ENCODE data around the gene TSPOAP1.

The TSPOAP1 gene, protein sequence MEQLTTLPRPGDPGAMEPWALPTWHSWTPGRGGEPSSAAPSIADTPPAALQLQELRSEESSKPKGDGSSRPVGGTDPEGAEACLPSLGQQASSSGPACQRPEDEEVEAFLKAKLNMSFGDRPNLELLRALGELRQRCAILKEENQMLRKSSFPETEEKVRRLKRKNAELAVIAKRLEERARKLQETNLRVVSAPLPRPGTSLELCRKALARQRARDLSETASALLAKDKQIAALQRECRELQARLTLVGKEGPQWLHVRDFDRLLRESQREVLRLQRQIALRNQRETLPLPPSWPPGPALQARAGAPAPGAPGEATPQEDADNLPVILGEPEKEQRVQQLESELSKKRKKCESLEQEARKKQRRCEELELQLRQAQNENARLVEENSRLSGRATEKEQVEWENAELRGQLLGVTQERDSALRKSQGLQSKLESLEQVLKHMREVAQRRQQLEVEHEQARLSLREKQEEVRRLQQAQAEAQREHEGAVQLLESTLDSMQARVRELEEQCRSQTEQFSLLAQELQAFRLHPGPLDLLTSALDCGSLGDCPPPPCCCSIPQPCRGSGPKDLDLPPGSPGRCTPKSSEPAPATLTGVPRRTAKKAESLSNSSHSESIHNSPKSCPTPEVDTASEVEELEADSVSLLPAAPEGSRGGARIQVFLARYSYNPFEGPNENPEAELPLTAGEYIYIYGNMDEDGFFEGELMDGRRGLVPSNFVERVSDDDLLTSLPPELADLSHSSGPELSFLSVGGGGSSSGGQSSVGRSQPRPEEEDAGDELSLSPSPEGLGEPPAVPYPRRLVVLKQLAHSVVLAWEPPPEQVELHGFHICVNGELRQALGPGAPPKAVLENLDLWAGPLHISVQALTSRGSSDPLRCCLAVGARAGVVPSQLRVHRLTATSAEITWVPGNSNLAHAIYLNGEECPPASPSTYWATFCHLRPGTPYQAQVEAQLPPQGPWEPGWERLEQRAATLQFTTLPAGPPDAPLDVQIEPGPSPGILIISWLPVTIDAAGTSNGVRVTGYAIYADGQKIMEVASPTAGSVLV (N-terminal part only)

DNA sequence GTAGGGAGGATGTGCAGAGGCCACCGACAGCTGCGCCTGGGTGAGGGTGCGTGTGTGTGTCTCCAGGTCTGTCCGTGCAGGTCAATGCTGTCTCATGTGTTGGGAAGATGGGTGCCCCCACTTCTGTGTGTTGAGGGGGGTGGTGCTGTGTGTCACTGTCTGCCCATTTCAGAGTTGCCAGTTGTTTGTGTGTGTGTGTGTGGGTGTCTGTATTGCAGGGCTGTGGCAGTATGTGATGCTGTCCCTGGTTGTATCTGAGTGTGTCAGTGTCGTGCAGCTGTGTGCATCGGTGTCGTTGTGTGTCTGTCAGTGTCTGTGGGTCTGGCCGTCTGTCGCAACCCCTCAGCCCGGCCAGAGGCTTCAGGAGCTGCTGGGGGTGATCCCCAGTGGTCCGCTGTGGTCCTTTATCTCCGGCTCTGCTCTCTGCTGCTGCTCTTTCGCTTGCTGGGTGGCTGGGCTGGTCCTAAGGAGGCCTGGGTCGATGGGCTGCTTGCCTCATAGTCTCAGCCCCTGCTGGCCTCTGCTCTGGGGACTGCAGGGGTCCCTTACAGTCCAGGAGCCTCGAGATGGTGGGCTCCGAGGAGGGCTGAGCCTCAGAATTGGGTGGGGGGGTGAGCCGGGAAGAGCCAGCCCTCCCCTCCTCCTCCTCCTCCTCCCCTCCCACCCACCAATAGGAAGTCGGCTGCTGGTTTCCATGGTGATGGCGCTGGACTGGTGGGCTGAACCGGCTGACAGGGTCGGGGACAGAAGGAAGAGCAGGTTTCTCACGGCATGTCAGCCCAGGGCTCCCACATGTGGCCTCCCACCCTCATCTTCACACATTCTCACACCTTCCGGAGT lies at the start of gene TSPOAP1:
Gene TSPOAP1, minus strand, starts transcription at position 601 of the 840 bp plus-strand sequence. CDS start 875 bp downstream, outside the sequence.
- DNase-seq: peak; percentile 51

DNA sequence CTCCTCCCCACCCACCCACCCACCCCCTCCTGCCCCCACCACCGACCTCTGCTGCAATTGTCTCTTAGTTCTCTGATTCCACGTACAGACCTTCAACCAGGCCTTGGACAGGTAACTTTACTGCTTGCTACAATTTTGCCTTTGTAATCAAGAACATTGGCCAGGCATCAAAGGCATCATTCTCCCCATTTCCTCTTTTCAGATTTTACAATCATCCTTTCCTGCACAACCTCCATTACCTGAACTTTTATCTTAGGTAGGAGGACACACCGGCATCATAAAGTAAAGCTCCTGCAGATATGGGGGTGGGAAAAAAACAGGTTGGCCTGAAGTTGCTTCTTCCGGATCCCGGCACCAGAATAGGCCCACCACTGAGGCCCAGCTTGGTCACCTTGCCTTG lies 49.1 kb upstream of the TSPOAP1 start:
- DNase-seq: no peak

DNA sequence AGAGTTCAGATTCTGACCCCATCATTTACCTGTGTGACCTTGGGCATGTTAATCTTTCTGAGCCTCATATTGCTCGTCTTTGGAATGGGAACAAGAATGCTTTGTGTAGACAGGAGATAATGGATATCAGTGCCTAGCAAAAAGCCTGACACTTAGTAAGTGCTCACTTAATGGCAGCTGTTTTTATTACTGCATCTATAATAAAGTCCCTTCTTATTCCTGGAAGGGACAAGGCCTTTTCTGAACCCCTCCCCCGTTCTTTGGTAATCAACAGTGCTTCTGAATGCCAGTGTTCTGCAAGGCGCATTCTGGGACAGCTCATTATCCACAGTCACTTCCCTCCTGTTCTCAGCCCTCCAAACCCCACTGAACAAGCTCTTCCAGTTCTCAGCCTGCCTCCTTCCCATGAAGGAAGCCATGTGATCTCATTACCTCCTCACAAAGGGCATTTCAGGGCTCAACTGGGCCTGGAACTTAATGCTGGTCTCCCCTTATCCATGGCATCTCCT lies 48.6 kb upstream of the TSPOAP1 start:
- no peak for DNase-seq

DNA sequence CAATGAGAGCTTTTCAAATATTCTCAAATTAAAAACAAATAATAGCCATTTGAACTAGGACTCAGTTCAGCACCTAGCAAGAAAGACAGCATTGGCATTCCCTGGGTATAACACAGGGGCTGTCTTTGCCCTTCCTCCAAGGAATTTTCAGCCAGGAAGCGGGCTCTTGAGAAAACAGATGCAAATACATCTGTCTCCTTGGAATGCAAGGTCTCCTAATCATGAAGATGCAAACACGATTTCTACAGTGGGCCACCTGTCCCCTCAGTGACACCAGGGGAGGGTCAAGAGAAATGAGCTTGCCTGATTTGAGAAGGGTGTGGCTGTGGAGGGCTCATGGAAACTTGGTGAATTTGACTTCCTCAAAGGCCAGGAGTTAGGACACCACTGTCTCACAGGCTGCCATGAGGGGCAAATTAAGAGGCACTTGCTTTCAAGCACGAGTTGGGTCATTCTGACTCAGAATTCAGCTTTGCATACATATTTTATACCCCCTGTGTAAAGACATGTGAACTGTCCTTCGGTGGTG lies 47.9 kb upstream of the TSPOAP1 start:
- DNase-seq: no peak

DNA sequence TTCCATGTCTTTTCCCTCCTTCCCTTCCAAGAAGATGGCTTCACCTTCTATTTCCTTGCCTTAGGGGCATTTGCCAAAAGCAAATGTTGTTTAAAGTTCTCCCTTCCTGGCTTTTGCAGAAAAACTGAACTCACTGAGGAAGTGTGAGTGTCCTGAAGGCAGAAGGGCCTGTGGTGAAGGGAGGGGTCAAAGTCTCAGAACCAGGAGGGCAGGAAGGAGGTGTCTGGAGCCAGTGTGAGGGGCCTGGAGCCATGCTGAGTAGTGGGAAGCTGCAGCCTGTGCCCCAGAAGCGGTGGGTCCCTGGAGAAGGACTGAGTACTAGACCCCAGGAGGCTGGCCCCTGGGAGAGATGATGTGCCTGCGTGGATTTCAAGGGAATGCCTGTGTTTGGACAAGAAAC lies 47.2 kb upstream of the TSPOAP1 start:
- no peak for DNase-seq

DNA sequence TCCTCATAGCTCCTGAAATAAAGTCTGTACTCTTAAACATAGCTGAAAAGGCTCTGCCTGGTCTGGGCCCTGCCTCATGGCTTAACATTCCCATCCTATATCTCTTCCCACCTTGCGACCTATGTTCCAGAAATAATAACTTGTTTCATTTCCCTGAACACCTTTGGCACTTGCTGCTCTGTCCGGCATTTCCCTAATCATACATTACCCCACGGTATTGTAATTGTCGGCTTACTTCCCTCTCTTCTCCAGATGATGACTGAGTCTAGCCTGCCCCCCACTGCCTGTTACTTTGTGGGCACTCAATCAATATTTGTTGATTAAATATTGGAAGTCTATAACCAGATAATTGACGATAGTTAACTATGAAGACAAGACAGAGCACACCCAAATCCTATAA lies 46.7 kb upstream of the TSPOAP1 start:
- no peak for DNase-seq

DNA sequence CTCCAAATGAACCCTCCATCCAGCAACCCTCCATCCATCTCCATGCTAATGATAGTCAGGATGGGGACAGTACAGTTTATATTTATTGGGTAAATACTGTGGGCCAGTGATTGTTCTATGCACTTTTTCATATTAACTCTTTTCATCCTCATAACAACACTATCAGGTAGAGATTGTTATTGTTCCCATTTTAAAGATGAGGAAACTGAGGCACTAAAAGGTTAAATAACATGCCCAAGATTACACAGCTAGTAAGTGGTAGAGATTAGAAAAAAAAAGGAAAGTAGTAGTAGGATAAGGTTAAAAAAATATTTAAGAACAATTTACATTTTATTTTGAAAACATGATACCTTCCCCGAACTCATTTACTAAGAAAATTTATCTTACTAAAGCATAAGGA lies 45.3 kb upstream of the TSPOAP1 start:
- no peak for DNase-seq

DNA sequence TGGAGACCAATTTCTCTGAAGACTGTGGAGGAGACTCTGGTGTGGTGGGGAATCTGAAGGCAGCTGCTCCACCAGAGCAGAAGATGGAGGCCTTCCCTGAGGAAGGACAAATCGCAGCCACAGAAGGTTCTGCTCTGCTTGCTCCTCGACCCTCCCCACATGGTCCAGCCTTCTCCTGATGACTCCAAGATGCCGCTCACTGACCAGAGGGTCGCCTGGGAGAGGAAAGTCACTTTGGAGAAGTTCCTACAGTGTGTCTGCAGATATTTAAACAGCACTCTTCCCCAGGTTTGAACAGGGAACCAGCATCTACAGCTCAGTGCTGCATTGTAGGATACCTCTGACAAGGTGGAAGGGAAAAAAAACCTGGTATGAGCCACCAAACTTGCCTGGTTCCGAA lies 44.4 kb upstream of the TSPOAP1 start:
- no peak for DNase-seq

DNA sequence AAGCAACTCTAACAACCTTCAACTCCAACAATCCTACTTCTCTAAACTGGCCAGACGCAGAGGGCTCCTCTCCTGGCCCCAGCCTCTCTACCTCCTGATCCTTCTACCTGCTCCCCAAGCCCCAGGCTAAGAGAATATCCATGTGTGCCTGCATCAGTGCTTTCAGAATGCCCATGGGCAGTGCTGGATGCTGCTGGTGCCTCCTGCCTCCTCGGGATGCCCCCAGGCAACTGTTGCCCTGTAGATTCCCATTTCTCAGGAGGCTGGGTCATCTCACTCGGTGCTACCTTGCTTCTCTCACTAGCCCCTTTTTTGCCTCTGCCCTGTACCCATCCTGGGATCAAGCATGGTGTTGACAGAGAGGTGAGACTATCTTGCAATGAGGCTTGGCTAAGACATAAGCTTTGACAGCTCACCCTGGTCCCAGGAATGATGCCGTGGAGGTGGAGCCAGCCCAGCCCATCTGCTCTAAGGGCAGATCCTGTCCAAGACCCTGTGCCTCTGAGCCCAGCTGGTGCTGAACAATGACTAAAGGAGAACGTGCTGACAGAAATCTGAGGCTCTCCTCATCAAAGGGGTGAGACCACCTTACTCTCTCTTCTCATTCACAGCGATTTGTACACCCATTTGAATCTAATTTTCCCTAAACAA lies 42.8 kb upstream of the TSPOAP1 start:
- no peak for DNase-seq

DNA sequence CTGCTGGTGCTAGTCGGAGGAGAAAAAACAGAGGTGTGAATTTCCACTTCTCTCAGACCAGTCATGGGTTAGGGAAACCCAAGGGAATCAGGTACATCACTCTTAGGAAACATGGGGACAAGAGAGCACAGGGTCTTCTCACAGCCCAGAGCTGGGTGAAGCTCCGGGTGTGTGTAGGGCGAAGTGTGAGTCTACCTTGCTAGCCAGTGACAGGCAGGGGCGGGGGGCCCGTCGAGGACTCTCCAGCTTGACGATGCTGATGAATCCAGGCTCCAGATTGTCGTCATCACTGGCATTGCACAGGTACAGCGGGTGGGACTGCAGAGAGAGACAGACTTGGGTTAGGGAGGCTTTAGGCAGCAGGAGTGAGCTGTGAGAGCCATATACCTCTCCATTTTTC lies 42.1 kb upstream of the TSPOAP1 start:
- DNase-seq: no peak

DNA sequence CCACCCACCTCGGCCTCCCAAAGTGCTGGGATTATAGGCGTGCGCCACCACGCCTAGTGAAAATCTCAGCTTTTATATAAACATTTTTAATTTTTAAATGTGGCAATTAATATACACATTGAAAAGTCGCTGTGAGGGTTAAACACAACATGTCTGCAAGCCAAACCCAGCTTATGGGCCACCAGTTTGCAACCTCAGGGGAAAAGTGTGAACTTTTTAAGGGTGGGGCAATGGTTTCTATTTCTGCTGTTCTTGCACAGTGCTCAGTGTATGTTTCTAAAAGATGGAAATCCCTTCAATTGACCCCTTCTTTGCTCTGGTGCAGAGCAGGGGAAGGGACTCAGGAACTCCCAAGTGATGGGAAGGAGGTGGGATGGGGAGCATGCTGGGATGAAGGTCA lies 41.7 kb upstream of the TSPOAP1 start:
- no peak for DNase-seq

DNA sequence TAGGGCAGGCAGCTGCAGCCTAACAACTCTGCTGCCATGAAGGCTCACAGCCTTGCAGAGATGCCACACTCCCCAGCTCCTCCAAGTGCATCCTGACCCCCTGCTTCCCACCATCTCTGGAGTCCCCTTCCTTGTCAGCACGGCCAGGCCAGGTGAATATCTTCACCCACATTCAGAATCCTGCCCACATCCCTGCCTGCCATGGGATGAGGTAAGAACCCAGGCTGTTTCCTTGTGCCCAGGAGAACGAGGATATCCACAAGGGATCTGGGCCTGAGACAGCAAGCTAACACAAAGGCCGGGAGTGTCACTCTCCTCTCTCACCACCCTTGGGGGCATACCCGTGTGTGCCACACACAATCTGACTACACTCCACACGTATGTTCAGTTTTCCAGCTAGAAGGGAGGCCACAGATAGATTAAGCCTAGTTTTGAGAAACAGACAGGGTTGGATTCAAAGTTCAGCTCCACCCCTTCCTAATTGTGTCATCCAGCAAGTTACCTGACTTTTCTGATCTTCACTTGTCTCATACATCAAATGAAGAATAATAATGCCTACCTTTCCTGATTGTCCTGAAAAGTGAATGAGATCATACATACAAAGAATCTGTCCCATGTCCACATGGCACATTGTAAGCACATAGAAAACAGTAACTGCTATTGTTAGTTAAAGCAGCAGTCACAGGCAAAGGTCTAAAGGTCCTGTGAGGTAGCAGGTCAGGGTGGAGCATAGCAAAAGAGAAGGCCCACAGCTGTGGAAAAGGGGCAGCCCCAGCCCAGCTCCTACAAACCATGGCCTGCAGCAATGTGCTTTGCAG lies 40.8 kb upstream of the TSPOAP1 start:
- DNase-seq: no peak

DNA sequence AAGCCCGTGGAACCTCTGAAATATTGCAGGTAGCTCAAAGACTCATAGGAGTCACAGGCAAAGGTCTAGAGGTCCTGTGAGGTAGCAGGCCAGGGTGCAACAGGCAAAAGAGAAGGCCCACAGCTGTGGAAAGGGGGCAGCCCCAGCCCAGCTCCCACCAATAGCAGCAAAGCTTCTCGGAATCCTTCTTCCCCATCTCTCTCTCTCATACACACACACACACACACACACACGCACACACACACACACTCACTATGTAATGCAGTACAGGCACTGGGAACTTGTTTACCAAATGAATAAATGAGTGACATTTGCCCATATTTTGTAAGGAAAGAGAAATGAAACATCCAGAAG lies 40.2 kb upstream of the TSPOAP1 start:
- DNase-seq: no peak

DNA sequence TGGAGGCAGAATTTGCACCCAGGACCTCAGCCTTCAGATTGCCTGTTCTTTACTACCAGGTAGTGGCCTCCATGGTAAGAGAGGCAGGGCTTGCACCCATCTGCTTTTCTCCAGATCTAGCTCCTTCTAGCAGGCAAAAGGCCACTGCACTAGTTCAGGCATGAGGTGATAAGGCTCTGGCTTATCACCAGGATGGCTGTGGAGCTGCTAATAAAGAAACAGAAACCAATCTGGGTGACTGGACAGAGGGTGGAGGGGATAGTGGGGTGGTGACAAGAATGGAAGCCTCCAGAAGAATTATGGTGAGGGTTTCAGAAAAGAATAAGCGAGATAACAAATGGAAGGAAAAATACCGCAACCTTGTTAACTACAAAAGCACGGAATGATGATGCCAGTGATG lies 38.9 kb upstream of the TSPOAP1 start:
- DNase-seq: no peak

DNA sequence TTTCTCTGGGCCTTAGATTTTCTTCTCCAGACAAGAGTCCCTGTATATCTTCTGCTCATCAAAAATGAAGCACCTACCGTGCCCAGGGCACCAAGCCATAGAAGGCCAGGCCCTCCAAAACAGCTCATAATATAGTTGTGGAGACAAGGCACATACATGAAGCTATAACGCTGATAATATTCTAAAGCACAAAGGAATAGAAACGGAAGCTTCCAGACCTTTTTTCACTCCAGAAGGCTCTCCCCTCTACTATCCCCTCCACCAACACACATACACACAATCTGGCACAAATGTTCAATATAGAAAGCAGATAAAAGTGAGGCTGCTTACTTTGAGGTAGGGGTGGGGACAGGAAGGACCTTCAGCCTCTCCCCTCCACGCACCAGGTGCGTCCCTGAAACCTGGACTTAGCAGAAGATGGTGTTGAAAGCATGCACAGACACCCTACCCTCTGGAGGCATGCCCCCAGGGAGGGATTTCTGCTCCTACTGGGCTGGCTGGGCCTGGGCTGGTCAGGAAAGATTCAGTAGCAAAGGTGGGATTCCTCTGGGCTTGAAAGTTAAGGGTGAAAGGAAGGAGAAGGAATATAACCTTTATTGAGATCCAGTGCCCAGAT lies 37.5 kb upstream of the TSPOAP1 start:
- DNase-seq: no peak

DNA sequence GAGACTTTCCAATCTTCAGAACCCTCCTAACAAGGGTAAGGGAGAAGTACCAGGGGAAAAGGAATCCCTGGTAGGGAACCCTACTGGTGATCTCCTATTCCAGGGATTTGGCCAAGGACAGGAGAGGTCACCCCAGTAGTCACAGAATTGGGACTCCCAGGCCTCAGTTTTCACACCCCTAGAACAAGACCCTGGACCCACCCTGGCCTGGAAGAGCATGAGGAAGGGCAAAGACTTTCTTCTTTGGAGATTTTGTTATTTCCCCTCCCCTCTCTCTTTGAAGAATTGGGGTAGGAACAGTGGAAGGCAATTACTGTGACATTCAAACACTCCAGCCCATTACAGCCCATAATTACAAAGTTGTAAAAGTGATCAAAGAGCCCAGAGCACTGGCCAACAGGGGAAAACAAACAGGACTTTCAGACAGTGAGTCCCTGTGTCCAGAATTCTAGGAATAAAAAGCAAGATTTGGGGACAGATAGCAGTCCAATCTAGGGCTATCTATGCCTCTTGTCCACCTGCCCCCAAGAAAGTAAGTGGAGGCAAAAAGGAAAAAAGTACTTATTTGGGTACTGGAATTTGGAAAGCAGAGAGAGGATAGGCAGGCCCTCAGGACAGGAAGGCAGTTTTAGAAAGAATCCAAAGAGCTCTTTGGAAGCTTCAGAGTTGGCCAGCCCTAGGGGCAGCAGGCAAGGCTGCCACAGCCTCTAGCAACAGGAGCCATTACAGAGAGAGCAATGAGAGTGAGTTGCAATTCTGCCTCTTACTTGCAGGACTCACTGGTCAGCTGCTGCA lies 36.8 kb upstream of the TSPOAP1 start:
- DNase-seq: no peak

DNA sequence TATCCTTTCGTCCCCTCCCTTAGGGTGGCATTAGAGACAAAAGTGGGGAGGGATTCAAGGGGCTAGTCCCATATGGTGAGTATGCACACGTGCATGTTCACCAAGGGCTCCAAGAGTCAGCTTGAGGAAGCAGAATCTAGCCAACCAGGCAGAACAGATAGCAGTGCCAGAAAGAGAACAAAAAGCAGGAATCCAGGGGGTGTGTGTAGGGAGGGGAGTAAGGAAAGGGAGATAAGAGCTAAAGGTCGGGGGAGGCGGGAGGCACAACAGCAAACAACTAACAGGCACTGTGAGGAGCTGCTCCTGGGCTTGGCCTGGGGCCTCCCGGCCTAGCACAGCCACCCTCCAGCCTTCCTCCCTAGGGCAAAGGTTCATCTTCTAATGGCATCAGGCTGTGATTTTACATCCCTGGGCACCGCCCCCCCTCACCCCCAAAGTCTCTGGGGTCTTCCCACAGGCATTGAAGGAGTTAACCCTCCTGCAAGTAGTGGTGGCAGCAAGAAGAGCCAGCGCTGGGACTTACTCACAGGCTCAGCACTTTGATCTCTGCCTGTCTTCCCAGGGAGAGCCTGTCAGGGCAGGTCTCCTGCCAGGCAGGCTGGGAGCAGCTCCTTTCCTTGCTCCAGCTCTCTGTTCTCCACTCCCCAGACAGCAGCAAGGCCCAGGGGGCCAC lies 35.8 kb upstream of the TSPOAP1 start:
- DNase-seq: no peak

DNA sequence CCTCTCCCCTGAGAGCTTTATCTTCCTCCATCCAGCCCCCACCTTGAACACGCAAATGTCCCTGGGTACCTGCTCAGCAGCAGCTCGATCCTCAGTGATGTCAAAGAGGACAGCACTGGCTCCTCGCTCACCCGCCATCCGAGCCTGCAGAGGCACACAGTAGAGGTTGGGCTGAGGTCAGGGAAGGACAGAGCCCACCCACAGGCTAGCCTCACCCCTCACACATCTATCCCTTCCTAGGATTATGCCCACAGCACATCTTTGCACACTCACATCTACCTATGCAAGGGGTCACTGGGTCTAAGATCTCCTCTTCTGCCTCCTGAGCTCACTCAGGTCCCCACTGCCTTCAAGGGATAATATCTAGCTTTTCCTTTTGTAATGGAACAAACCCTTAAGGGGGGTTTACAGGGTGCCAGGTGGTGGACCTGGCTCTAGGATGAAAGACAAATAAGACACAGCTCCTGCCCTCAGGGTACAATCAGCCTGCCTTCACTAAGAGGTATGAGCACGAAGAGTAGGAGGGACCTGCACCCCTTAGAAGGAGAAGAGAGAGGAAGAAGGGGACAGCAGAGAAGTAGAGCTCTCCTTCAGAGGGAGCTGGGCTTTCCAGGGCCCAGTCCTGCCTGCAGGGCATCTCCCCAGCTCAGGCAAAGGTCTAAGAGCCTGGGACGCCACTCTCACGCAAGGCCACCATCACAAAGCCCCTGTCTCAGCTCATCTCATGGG lies 35.0 kb upstream of the TSPOAP1 start:
- no peak for DNase-seq
